Vagina (tissue), 2 donors: ENCODE results near the gene AJAP1.

ENCODE experiments used
- CTCF ChIP-seq, 3 experiments: fragments of 450-650 bp in 2 of 3; fragments of 200-600 bp in 1 of 3; sonication (generic) in 1 of 3; IDR thresholded peaks; one replicate each; pipeline ENCODE4 v1.5.1; 2017 to 2019; ENCODE audit warnings: antibody characterized with exemption in 3 of 3, mild to moderate bottlenecking in 2 of 3, moderate library complexity in 2 of 3
- POLR2A ChIP-seq, 2 donors: fragments of 450-650 bp; IDR thresholded peaks; one replicate each; pipeline ENCODE4 v1.6.1; 2017; ENCODE audit warnings: antibody characterized with exemption in 2 of 2, mild to moderate bottlenecking in 2 of 2, moderate library complexity in 2 of 2
- POLR2AphosphoS5 ChIP-seq, 2 donors: sonication (generic); formaldehyde crosslinking; IDR thresholded peaks; one replicate each; pipeline ENCODE4 v1.9.0; 2017; ENCODE audit warnings: antibody characterized with exemption in 2 of 2, mild to moderate bottlenecking in 2 of 2, low read depth in 1 of 2; ENCODE audit not compliant: insufficient read depth in 1 of 2

GRCh38 chr1:4837752-4838151, 183.3 kb downstream of the AJAP1 start:
- TF ChIP-seq POLR2AphosphoS5 (IDR thresholded peaks at IDR 0.05; ENCODE audit: insufficient read depth in 1 of 2, low read depth in 1 of 2): no peak
- no peak for TF ChIP-seq CTCF (IDR thresholded peaks at IDR 0.05)
- no peak for TF ChIP-seq POLR2A (IDR thresholded peaks at IDR 0.05)
